HepG2 (cell line): Measurements from ENCODE around the gene CD8A.
"Not testable (repeated sequence)": the region's sequence is repeated elsewhere in the genome, so short reads cannot be mapped to it uniquely, and the experiment has no call there.

Experiments
- CBX1 ChIP-seq: IDR thresholded peaks from one replicate; pipeline ENCODE4 v1.6.1; 2016; ENCODE audit warnings: antibody characterized with exemption, low read depth
- CEBPB ChIP-seq: IDR thresholded peaks from 2 replicates; pipeline ENCODE4 v1.6.1; 2011; ENCODE audit warnings: low read depth, low read length, improper control_type of control experiment, borderline replicate concordance
- FOXM1 ChIP-seq: sonication (generic); formaldehyde crosslinking; IDR thresholded peaks from 2 replicates; pipeline ENCODE4 v1.5.0; 2020; ENCODE audit warnings: missing genetic modification reagents
- NFYB ChIP-seq: sonication (generic); formaldehyde crosslinking; IDR thresholded peaks from 2 replicates; pipeline ENCODE4 v1.4.0; 2020; ENCODE audit warnings: missing genetic modification reagents
- PAF1 ChIP-seq: IDR thresholded peaks from 2 replicates; pipeline ENCODE4 v1.6.1; 2016; ENCODE audit warnings: missing genetic modification reagents, missing compliant biosample characterization
- RNF2 ChIP-seq: fragments of 450-650 bp; conservative IDR thresholded peaks from 2 replicates; pipeline ENCODE4 v1.6.1; 2016; ENCODE audit warnings: low read depth
- ZFP1 ChIP-seq: IDR thresholded peaks from 2 replicates; pipeline ENCODE4 v1.6.1; 2016
- TF ChIP-seq, protein P1 (sequence below): sonication (generic); formaldehyde crosslinking; conservative IDR thresholded peaks from 2 replicates; pipeline ENCODE4 v1.4.0; 2020; ENCODE audit warnings: missing genetic modification reagents
- TF ChIP-seq, protein P2 (sequence below): sonication (generic); formaldehyde crosslinking; IDR thresholded peaks from 2 replicates; pipeline ENCODE4 v1.9.0; 2021; ENCODE audit warnings: missing genetic modification reagents, borderline replicate concordance
- TF ChIP-seq, protein P3 (sequence below): IDR thresholded peaks from 2 replicates; pipeline ENCODE4 v1.6.1; 2012; ENCODE audit warnings: inconsistent platforms

DNA sequence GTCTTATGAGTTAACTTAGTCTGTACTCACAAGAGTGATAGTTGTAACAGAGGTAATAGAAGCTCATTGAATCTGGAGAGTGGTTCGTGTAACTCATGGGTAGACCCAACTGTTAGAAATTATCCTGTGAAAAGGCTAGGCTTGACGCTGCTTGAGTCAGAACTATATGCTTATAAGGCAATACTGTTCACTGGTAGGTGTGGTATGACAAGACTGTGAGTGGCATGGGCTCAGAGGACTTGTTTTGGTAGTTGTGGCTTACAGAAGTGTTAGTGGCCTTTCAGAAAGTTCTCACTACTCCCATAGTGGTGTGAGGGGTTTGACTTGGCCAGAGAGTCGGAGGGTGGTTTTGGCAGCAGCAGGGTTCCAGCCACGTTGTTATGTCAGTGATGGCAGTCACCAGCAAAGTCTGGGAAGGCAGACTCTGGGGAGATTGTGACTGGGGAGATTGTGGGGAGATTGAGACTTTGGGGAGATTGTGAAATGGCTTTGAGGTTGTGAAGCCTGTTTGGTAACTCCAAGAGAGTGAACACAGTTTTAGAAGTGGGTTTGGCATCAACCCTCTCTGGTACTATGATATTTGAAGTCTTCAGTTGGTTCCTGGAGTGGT is 48.7 kb downstream of the CD8A start:
- not testable (repeated sequence) for TF ChIP-seq ZFP1 (CRISPR knock-in tag); NFYB (CRISPR knock-in tag); RNF2; CBX1; CEBPB; FOXM1 (CRISPR knock-in tag); PAF1 (CRISPR knock-in tag)
- TF ChIP-seq, protein P1, sequence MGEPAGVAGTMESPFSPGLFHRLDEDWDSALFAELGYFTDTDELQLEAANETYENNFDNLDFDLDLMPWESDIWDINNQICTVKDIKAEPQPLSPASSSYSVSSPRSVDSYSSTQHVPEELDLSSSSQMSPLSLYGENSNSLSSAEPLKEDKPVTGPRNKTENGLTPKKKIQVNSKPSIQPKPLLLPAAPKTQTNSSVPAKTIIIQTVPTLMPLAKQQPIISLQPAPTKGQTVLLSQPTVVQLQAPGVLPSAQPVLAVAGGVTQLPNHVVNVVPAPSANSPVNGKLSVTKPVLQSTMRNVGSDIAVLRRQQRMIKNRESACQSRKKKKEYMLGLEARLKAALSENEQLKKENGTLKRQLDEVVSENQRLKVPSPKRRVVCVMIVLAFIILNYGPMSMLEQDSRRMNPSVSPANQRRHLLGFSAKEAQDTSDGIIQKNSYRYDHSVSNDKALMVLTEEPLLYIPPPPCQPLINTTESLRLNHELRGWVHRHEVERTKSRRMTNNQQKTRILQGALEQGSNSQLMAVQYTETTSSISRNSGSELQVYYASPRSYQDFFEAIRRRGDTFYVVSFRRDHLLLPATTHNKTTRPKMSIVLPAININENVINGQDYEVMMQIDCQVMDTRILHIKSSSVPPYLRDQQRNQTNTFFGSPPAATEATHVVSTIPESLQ (CRISPR knock-in tag) = not testable (repeated sequence)
- TF ChIP-seq, protein P2, sequence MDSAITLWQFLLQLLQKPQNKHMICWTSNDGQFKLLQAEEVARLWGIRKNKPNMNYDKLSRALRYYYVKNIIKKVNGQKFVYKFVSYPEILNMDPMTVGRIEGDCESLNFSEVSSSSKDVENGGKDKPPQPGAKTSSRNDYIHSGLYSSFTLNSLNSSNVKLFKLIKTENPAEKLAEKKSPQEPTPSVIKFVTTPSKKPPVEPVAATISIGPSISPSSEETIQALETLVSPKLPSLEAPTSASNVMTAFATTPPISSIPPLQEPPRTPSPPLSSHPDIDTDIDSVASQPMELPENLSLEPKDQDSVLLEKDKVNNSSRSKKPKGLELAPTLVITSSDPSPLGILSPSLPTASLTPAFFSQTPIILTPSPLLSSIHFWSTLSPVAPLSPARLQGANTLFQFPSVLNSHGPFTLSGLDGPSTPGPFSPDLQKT (CRISPR knock-in tag) = not testable (repeated sequence)
- TF ChIP-seq, protein P3, sequence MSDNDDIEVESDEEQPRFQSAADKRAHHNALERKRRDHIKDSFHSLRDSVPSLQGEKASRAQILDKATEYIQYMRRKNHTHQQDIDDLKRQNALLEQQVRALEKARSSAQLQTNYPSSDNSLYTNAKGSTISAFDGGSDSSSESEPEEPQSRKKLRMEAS = not testable (repeated sequence)
